Colonic mucosa (tissue), 4 donors: ENCODE results near the gene CTLA4. TPM values are rescaled to one million over a fixed set of nuclear protein-coding genes. Genes with fewer than 3 reads are reported as not detected.

Source experiments
- DNase-seq: peaks from one replicate; pipeline ENCODE4 v3.0.0-alpha.2; 2020
- H3K27ac ChIP-seq: fragments of 200-600 bp; one replicate; pipeline ENCODE4 v1.8.0; 2021
- H3K27me3 ChIP-seq: fragments of 200-600 bp; one replicate; pipeline ENCODE4 v1.8.0; 2021
- H3K36me3 ChIP-seq: fragments of 200-600 bp; one replicate; pipeline ENCODE4 v1.8.0; 2021
- H3K4me1 ChIP-seq: fragments of 200-600 bp; one replicate; pipeline ENCODE4 v1.8.0; 2021; ENCODE audit warnings: mild to moderate bottlenecking
- H3K4me3 ChIP-seq: fragments of 200-600 bp; one replicate; pipeline ENCODE4 v1.8.0; 2021
- H3K9ac ChIP-seq, 2 donors: one replicate each; pipeline ENCODE4 v1.7.0; 2013; ENCODE audit warnings: control low read depth in 2 of 2, low read depth in 2 of 2, low read length in 2 of 2
- H3K9me3 ChIP-seq: fragments of 200-600 bp; one replicate; pipeline ENCODE4 v1.8.0; 2021
- CTCF ChIP-seq: fragments of 200-600 bp; IDR thresholded peaks from one replicate; pipeline ENCODE4 v1.8.0; 2022; ENCODE audit warnings: antibody characterized with exemption, mild to moderate bottlenecking
- intact Hi-C: fragments of 100-400 bp; cut with DNase I; formaldehyde crosslinking; loops from one replicate; pipeline ENCODE4 v1.14.1; 2022
- total RNA-seq, 2 donors: library from RNA; stranded (reverse); fragmentation: NEBNext Ultra II Directional in 1 of 2; extraction: Animal tissue kit (Norgen Biotek cat#: 25700) in 1 of 2; gene quantifications; one replicate each; pipeline ENCODE4 v1.2.1, GENCODE V29; 2021
- donor health status: healthy.
- donor health status: DM: no; HTN: no; CAD: no.
- donor health status: DM: no; HTN: no; CAD: no.

CTLA4 gene
- total RNA-seq, 2 donors from 2014 or later: 0.56 to 0.84 TPM

GRCh38 chr2:203914546-203915182 is 47.1 kb downstream of the CTLA4 start:
- no peak for DNase-seq
- H3K9me3 ChIP-seq: no peaks in the 10 kb centered on the region
- no peaks in the 10 kb centered on the region for H3K4me1 ChIP-seq
- intact Hi-C loops: loop anchor here (10.0 kb wide), 1 partner anchor 430 kb away; no protein-coding TSS in a partner anchor
- no peaks in the 10 kb centered on the region for H3K36me3 ChIP-seq
- no peak overlapping the region for H3K9ac ChIP-seq
- no peak overlapping the region for H3K4me3 ChIP-seq
- TF ChIP-seq CTCF: no peak
- no peaks in the 10 kb centered on the region for H3K27me3 ChIP-seq
- no peak overlapping the region for H3K27ac ChIP-seq

GRCh38 chr2:203915256-203915655 is 47.7 kb downstream of the CTLA4 start:
- TF ChIP-seq CTCF: no peak
- H3K4me1 ChIP-seq: no peaks in the 10 kb centered on the region
- no peak overlapping the region for H3K9ac ChIP-seq
- no peak overlapping the region for H3K27ac ChIP-seq
- H3K27me3 ChIP-seq: no peaks in the 10 kb centered on the region
- intact Hi-C loops: loop anchor here (10.0 kb wide), 1 partner anchor 430 kb away; no protein-coding TSS in a partner anchor
- DNase-seq: no peak
- H3K9me3 ChIP-seq: no peaks in the 10 kb centered on the region
- no peaks in the 10 kb centered on the region for H3K36me3 ChIP-seq
- H3K4me3 ChIP-seq: no peak overlapping the region

DNA sequence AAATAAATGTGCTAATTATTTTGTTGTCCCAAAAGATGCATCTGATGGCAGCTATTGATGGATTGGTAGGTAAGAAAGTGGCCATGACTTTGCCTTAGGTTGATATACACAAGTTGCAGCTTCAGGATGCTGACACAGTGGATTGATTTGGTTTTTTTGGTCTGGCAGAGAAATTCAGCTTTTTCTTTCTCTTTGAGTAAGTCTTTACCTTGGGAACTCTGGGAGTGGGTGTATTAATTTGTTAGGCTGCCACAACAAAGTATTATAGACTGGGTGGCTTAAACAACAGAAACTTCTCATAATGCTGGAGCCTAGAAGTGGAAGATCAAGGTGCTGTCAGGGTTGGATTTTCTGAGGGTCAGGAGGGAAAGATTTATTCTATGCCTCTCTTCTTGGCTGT is 49.2 kb downstream of the CTLA4 start:
- H3K4me3 ChIP-seq: no peak overlapping the region
- intact Hi-C loops: loop anchor here (10.0 kb wide), 1 partner anchor 432 kb away; no protein-coding TSS in a partner anchor
- DNase-seq: no peak

GRCh38 chr2:203918264-203918663 is 50.7 kb downstream of the CTLA4 start:
- intact Hi-C loops: loop anchor here (10.0 kb wide), 1 partner anchor 433 kb away; no protein-coding TSS in a partner anchor

More for the DNA sequence above, 49.2 kb downstream of the CTLA4 start:
- Histone ChIP-seq H3K4me1 (no peaks in the 10 kb centered on the region), H3K9ac (no peak overlapping the region), H3K36me3 (no peaks in the 10 kb centered on the region), H3K27ac (no peak overlapping the region), H3K27me3 (no peaks in the 10 kb centered on the region), H3K9me3 (no peaks in the 10 kb centered on the region)
- TF ChIP-seq CTCF: no peak

GRCh38 chr2:203918839-203919238 is 51.3 kb downstream of the CTLA4 start:
- Histone ChIP-seq H3K4me3 (no peak overlapping the region), H3K9ac (no peak overlapping the region), H3K4me1 (no peaks in the 10 kb centered on the region), H3K36me3 (no peaks in the 10 kb centered on the region), H3K27me3 (no peaks in the 10 kb centered on the region), H3K9me3 (no peaks in the 10 kb centered on the region), H3K27ac (no peak overlapping the region)
- intact Hi-C loops: loop anchor here (10.0 kb wide), 1 partner anchor 434 kb away; no protein-coding TSS in a partner anchor
- no peak for TF ChIP-seq CTCF
- DNase-seq: no peak

More at GRCh38 chr2:203918264-203918663, 50.7 kb downstream of the CTLA4 start:
- Histone ChIP-seq H3K9me3 (no peaks in the 10 kb centered on the region), H3K9ac (no peak overlapping the region), H3K27me3 (no peaks in the 10 kb centered on the region), H3K36me3 (no peaks in the 10 kb centered on the region), H3K27ac (no peak overlapping the region), H3K4me3 (no peak overlapping the region), H3K4me1 (no peaks in the 10 kb centered on the region)
- TF ChIP-seq CTCF: no peak
- DNase-seq: no peak

Other genes with a start within 250 kb of the CTLA4 start
- 1 to 10 TPM; 1.5 to 1.9 TPM for gene CD28, start 161.1 kb upstream of the CTLA4 start, total RNA-seq
- under 1 TPM; 0.32 to 0.69 TPM for gene ICOS, start 69.0 kb downstream of the CTLA4 start, total RNA-seq